Left ventricle myocardium inferior (tissue), 1 donor: Measurements from ENCODE around the gene CARD14. TPM values are rescaled to one million over a fixed set of nuclear protein-coding genes. Genes with fewer than 3 reads are reported as not detected.

Experiments
- DNase-seq: peaks from one replicate; pipeline ENCODE4 v3.0.0-alpha.2; 2020
- H3K27ac ChIP-seq: fragments of 200-600 bp; replicated peaks from 2 replicates; pipeline ENCODE4 v1.8.0; 2021
- H3K27me3 ChIP-seq: fragments of 200-600 bp; 2 replicates; pipeline ENCODE4 v1.8.0; 2021; ENCODE audit warnings: low read depth
- H3K36me3 ChIP-seq: fragments of 200-600 bp; 2 replicates; pipeline ENCODE4 v1.8.0; 2021
- H3K4me1 ChIP-seq: fragments of 200-600 bp; 2 replicates; pipeline ENCODE4 v1.8.0; 2021
- H3K4me3 ChIP-seq: fragments of 200-600 bp; 2 replicates; pipeline ENCODE4 v1.8.0; 2021; ENCODE audit warnings: mild to moderate bottlenecking, moderate library complexity
- H3K9me3 ChIP-seq: fragments of 200-600 bp; replicated peaks from 2 replicates; pipeline ENCODE4 v1.8.0; 2021
- CTCF ChIP-seq: fragments of 200-600 bp; IDR thresholded peaks from 2 replicates; pipeline ENCODE4 v1.8.0; 2021; ENCODE audit warnings: antibody characterized with exemption, mild to moderate bottlenecking, borderline replicate concordance
- intact Hi-C: fragments of 100-400 bp; cut with micrococcal nuclease; formaldehyde crosslinking; loops from one replicate; pipeline ENCODE4 v1.11.0; 2022
- total RNA-seq: library from RNA; stranded (reverse); fragmentation: NEBNext Ultra II Directional; extraction: Animal tissue kit (Norgen Biotek cat#: 25700); gene quantifications from one replicate; pipeline ENCODE4 v1.2.1, GENCODE V29; 2021
- donor health status: DM: no; HTN: yes; CAD: no; lungs with severe emphysema.

Gene CARD14
- total RNA-seq, 1 donor from 2014 or later = 0.49 TPM

- H3K27me3 ChIP-seq = no peaks in the 10 kb centered on the region
- peaks cover 30% of the 10 kb centered on the region for H3K4me1 ChIP-seq
- peak; percentile 86 for DNase-seq
- H3K4me3 ChIP-seq = peak within 1 kb of the TSS; percentile 98
- intact Hi-C loops = no loop called here
- TF ChIP-seq CTCF = peak; percentile 27
- H3K27ac ChIP-seq = peak within 1 kb of the TSS; percentile 83
- peaks cover 21% of the 10 kb centered on the region for H3K36me3 ChIP-seq
- no peaks in the 10 kb centered on the region for H3K9me3 ChIP-seq
These were observed 50.4 kb downstream of the CARD14 start, which contains the start of the genes SGSH and SLC26A11 for GRCh38 chr17:80220054-80220735. Gene SGSH, minus strand, starts transcription at chr17:80220333. Its CDS starts 20 bp downstream, at chr17:80220313. Gene SLC26A11, plus strand, starts transcription at chr17:80220427. Its CDS starts 1,134 bp downstream, at chr17:80221561.

- Histone ChIP-seq H3K4me3 (peak overlapping the region; percentile 98), H3K4me1 (peaks cover 30% of the 10 kb centered on the region), H3K27me3 (no peaks in the 10 kb centered on the region), H3K27ac (peak overlapping the region; percentile 83), H3K9me3 (no peaks in the 10 kb centered on the region), H3K36me3 (peaks cover 16% of the 10 kb centered on the region)
- no peak for DNase-seq
- no peak for TF ChIP-seq CTCF
- intact Hi-C loops = no loop called here
These were observed 50.9 kb downstream of the CARD14 start for GRCh38 chr17:80220736-80221215.

- TF ChIP-seq CTCF = no peak
- H3K4me1 ChIP-seq = peaks cover 30% of the 10 kb centered on the region
- H3K36me3 ChIP-seq = peaks cover 8% of the 10 kb centered on the region
- H3K27ac ChIP-seq = no peak overlapping the region
- H3K4me3 ChIP-seq = peak overlapping the region; percentile 98
- H3K27me3 ChIP-seq = no peaks in the 10 kb centered on the region
- no peaks in the 10 kb centered on the region for H3K9me3 ChIP-seq
- no peak for DNase-seq
- intact Hi-C loops = no loop called here
These were observed 51.7 kb downstream of the CARD14 start for GRCh38 chr17:80221351-80222105.

GRCh38 chr17:80222376-80223141 is 52.7 kb downstream of the CARD14 start:
- no peak for TF ChIP-seq CTCF
- DNase-seq = no peak
- Histone ChIP-seq H3K4me1 (peaks cover 30% of the 10 kb centered on the region), H3K27ac (no peak overlapping the region), H3K36me3 (peaks cover 7% of the 10 kb centered on the region), H3K27me3 (no peaks in the 10 kb centered on the region), H3K9me3 (no peaks in the 10 kb centered on the region), H3K4me3 (no peak overlapping the region)
- intact Hi-C loops = no loop called here

- Histone ChIP-seq H3K36me3 (peaks cover 13% of the 10 kb centered on the region), H3K4me1 (peaks cover 30% of the 10 kb centered on the region), H3K27ac (no peak overlapping the region), H3K4me3 (no peak overlapping the region), H3K9me3 (no peaks in the 10 kb centered on the region), H3K27me3 (no peaks in the 10 kb centered on the region)
- intact Hi-C loops = no loop called here
- no peak for DNase-seq
- TF ChIP-seq CTCF = no peak
These were observed 53.4 kb downstream of the CARD14 start for GRCh38 chr17:80223142-80223815.
